Sigmoid colon (tissue), 7 donors: ENCODE results near the gene EHD4. TPM values are rescaled to one million over a fixed set of nuclear protein-coding genes. Genes with fewer than 3 reads are reported as not detected.

Source experiments
- DNase-seq: peaks from one replicate; pipeline ENCODE4 v3.0.0-alpha.2; 2019
- H3K27ac ChIP-seq, 4 donors: fragments of 200-600 bp; sonication (generic); one replicate each; pipeline ENCODE4 v1.5.1; 2016 to 2019; ENCODE audit warnings: mild to moderate bottlenecking in 1 of 4
- H3K27me3 ChIP-seq, 3 donors: fragments of 200-600 bp; sonication (generic); one replicate each; pipeline ENCODE4 v1.5.1; 2019; ENCODE audit warnings: mild to moderate bottlenecking in 1 of 3
- H3K36me3 ChIP-seq, 4 donors: fragments of 200-600 bp; sonication (generic); one replicate each; pipeline ENCODE4 v1.5.1; 2016 to 2019
- H3K4me1 ChIP-seq, 4 donors: fragments of 200-600 bp; sonication (generic); one replicate each; pipeline ENCODE4 v1.5.1; 2017 to 2019
- H3K4me3 ChIP-seq, 4 donors: fragments of 200-600 bp; sonication (generic); one replicate each; pipeline ENCODE4 v1.5.1; 2017 to 2019; ENCODE audit warnings: mild to moderate bottlenecking in 2 of 4, moderate library complexity in 1 of 4
- H3K9me3 ChIP-seq, 4 donors: fragments of 200-600 bp in 3 of 4; sonication (generic) in 3 of 4; one replicate each; pipeline versions ENCODE4 v1.5.1 to v1.6.1; 2013 to 2019
- EP300 ChIP-seq, 4 donors: sonication (generic); formaldehyde crosslinking; IDR thresholded peaks; one replicate each; pipeline ENCODE4 v1.6.1; 2017; ENCODE audit warnings: antibody characterized with exemption in 4 of 4
- POLR2A ChIP-seq, 2 donors: fragments of 450-650 bp; IDR thresholded peaks; one replicate each; pipeline ENCODE4 v1.6.1; 2016; ENCODE audit warnings: antibody characterized with exemption in 2 of 2, mild to moderate bottlenecking in 2 of 2, moderate library complexity in 2 of 2
- POLR2AphosphoS5 ChIP-seq, 4 donors: sonication (generic); formaldehyde crosslinking; IDR thresholded peaks; one replicate each; pipeline ENCODE4 v1.6.1; 2017; ENCODE audit warnings: antibody characterized with exemption in 4 of 4
- WGBS, 2 donors: extraction: QIAGEN DNeasy Blood & Tissue Kit; methylation state at CpG; one replicate each; pipeline ENCODE4 v1.1.7; 2013; 5-methylcytosine and 5-hydroxymethylcytosine counted together
- intact Hi-C: fragments of 100-400 bp; cut with DNase I; formaldehyde crosslinking; loops from one replicate; pipeline ENCODE4 v1.15.1; 2023
- polyA plus RNA-seq, 3 donors: library from polyadenylated mRNA; stranded (reverse); fragments of 200-250 nt; gene quantifications; one replicate each; pipeline ENCODE4 v1.2.3, GENCODE V29; 2013
- total RNA-seq, 4 donors: library from RNA; depleted of rRNA; stranded (reverse); fragments of >200 nt; gene quantifications; one replicate each; pipeline ENCODE4 v1.1.0, GENCODE V29; 2016
- TF ChIP-seq, protein P1 (sequence below), 4 experiments: fragments of 450-650 bp in 3 of 4; fragments of 200-600 bp in 1 of 4; IDR thresholded peaks; one replicate each; pipeline ENCODE4 v1.5.1; 2016 to 2019; ENCODE audit warnings: antibody characterized with exemption in 4 of 4, mild to moderate bottlenecking in 3 of 4, moderate library complexity in 2 of 4
- donor health status: healthy with polysubstance abuse.
- donor health status: Bipolar disorder and iron deficiency.
- donor health status: healthy.

The EHD4 gene
- total and polyA plus RNA-seq, 7 donors = 8.9 to 37.0 (median 13.0) TPM

DNA sequence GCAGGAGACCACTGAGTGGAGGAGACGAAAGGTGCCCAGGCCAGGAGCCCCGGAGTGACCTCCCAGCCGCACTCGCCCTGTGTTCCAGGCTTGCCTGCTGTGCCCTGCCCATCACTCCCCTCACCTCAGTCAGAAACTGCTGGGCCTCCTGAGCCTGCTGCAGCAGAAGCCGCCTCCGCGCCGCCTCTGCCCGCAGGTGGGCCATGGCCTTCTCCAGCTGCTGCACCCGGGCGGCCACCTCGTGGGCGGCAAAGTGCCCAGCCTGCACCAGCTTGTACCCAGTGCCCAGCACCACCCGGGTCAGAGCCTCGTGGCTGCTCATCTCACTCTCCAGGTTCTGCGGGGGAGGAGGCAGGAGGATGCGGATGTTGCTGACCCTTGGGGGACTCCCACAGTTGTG lies 116.1 kb downstream of the EHD4 start:
- DNase-seq = no peak
- intact Hi-C loops = no loop called here
- 92 to 96% methylated on average over 17 of the region's 17 CpGs for WGBS, 2 donors
- TF ChIP-seq, protein P1, sequence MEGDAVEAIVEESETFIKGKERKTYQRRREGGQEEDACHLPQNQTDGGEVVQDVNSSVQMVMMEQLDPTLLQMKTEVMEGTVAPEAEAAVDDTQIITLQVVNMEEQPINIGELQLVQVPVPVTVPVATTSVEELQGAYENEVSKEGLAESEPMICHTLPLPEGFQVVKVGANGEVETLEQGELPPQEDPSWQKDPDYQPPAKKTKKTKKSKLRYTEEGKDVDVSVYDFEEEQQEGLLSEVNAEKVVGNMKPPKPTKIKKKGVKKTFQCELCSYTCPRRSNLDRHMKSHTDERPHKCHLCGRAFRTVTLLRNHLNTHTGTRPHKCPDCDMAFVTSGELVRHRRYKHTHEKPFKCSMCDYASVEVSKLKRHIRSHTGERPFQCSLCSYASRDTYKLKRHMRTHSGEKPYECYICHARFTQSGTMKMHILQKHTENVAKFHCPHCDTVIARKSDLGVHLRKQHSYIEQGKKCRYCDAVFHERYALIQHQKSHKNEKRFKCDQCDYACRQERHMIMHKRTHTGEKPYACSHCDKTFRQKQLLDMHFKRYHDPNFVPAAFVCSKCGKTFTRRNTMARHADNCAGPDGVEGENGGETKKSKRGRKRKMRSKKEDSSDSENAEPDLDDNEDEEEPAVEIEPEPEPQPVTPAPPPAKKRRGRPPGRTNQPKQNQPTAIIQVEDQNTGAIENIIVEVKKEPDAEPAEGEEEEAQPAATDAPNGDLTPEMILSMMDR (IDR thresholded peaks at IDR 0.05) = no peak
- no peak for TF ChIP-seq POLR2AphosphoS5 (IDR thresholded peaks at IDR 0.05)
- no peak for TF ChIP-seq POLR2A (IDR thresholded peaks at IDR 0.05)
- TF ChIP-seq EP300 (IDR thresholded peaks at IDR 0.05) = no peak
- Histone ChIP-seq H3K4me1 (no peaks in the 10 kb centered on the region), H3K4me3 (no peak overlapping the region), H3K27me3 (peaks cover 0 to 52% (median 17%) of the 10 kb centered on the region in 3 donors), H3K27ac (no peak overlapping the region), H3K36me3 (no peaks in the 10 kb centered on the region), H3K9me3 (no peaks in the 10 kb centered on the region)

DNA sequence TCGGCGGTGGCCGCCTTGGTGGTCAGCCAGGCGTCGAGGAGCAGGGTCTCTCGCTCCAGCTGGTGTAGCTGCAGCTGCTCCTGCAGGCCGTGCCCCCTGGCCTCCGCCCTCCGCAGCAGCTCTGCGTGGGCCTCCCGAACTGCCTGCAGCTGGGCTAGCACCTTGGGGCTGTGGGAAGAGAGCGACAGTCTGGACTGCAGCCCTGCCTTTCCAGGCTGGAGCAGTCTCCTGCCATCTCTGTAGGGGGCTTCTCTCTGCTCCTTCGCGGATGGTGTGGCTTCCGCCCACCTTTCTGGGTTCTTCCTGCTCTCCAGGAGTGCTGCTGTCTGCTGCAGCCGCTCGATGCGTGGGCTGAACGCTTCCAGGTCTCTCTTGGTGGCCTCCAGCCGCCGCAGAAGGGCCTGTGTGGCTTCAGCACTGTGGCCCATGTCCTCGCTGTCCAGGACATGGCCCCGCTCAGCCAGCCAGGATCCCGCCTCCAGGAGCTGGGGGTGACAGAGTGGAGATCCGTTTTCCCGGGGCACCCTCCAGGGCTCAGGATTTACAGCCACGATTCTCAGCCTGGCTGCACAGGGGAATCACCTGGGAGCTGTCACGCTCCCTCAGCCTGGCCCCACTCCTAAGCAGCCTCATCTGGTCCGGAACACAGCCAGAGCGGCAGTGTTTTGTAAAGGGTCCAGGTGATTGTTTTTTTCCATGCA lies 116.9 kb downstream of the EHD4 start:
- Histone ChIP-seq H3K27ac (no peak overlapping the region), H3K4me1 (no peaks in the 10 kb centered on the region), H3K9me3 (no peaks in the 10 kb centered on the region), H3K4me3 (no peak overlapping the region), H3K27me3 (peaks cover 0 to 52% (median 17%) of the 10 kb centered on the region in 3 donors), H3K36me3 (no peaks in the 10 kb centered on the region)
- TF ChIP-seq POLR2AphosphoS5 (IDR thresholded peaks at IDR 0.05) = no peak
- TF ChIP-seq POLR2A (IDR thresholded peaks at IDR 0.05) = no peak
- no peak for TF ChIP-seq EP300 (IDR thresholded peaks at IDR 0.05)
- TF ChIP-seq, protein P1 (IDR thresholded peaks at IDR 0.05) = no peak
- intact Hi-C loops = no loop called here
- no peak for DNase-seq
- WGBS, 2 donors = 85 to 89% methylated on average over 30 of the region's 30 CpGs

DNA sequence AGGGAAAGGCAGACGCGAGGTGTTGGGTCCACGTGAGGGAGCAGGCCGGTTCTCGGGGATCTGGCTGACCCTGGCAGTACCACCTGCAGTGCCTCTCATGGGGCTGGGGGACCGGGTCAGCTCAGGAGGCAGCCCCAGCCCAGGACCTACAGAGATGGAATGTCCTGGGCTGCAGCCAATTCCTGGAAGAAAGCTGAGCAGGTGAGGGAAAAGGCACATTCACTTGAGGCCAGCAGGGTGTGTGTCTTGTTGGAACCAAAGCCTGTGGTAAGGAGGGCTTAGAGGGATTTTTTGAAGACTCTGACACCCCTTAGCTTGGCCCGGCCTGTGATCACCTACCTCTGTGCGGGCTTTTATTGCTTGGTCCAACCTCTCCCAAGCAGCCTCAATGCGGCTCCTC lies 117.9 kb downstream of the EHD4 start:
- H3K27me3 ChIP-seq = peaks cover 0 to 52% (median 17%) of the 10 kb centered on the region in 3 donors

DNA sequence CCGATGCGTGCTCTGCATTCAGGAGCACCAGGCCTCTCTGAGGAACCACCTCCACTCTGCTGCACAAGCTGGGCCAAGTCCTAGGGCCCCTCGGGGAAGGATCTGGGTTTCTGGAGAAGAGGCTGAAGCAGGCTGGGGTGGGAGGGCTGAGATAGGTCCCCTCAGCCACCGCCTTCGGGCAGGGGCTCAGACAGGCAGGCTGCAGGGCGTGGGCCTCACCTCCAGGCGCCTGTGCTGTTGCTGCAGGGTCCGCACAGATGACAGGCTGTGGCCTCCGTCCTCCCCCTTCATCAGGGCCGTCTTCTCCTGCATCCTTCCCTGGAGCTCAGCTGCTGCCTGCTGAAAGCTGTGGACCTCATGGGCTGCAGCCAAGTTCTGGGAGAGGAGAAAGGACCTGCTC lies 118.5 kb downstream of the EHD4 start:
- Histone ChIP-seq H3K4me3 (no peak overlapping the region), H3K9me3 (no peaks in the 10 kb centered on the region), H3K27me3 (peaks cover 0 to 52% (median 17%) of the 10 kb centered on the region in 3 donors), H3K4me1 (no peaks in the 10 kb centered on the region), H3K27ac (no peak overlapping the region), H3K36me3 (no peaks in the 10 kb centered on the region)
- 91 to 94% methylated on average over 10 of the region's 10 CpGs for WGBS, 2 donors
- no peak for TF ChIP-seq POLR2A (IDR thresholded peaks at IDR 0.05)
- no peak for TF ChIP-seq EP300 (IDR thresholded peaks at IDR 0.05)
- TF ChIP-seq, protein P1 (IDR thresholded peaks at IDR 0.05) = no peak
- TF ChIP-seq POLR2AphosphoS5 (IDR thresholded peaks at IDR 0.05) = no peak
- intact Hi-C loops = no loop called here
- no peak for DNase-seq

More for the DNA sequence above, 117.9 kb downstream of the EHD4 start:
- intact Hi-C loops = no loop called here
- Histone ChIP-seq H3K36me3 (no peaks in the 10 kb centered on the region), H3K27ac (no peak overlapping the region), H3K9me3 (no peaks in the 10 kb centered on the region), H3K4me3 (no peak overlapping the region), H3K4me1 (no peaks in the 10 kb centered on the region)
- DNase-seq = no peak
- no peak for TF ChIP-seq EP300 (IDR thresholded peaks at IDR 0.05)
- no peak for TF ChIP-seq POLR2AphosphoS5 (IDR thresholded peaks at IDR 0.05)
- TF ChIP-seq, protein P1 (IDR thresholded peaks at IDR 0.05) = no peak
- TF ChIP-seq POLR2A (IDR thresholded peaks at IDR 0.05) = no peak
- 92 to 93% methylated on average over 9 of the region's 9 CpGs for WGBS, 2 donors
